Measurements from ENCODE around the gene GALNTL6.

DNA sequence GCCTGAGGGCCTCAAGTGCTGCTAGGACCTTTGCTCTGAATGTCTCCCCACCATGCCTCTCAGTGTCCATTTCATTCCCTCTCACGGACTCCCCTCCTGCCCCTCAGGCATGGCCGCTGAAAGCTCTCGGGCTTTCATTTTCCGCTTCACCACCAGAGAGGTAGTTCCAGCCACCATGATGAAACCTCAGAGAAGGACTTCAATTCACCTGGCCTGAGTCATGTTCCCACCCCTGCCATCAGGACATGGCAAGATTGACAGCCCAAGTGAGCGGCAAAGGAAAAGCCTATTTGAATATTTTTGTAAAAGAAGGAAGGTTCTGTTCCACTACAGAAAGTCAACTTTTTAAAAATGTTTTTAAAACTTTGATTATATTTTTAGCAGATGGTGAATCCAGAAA lies 1106.1 kb downstream of the GALNTL6 start:
- TF ChIP-seq, protein P1, sequence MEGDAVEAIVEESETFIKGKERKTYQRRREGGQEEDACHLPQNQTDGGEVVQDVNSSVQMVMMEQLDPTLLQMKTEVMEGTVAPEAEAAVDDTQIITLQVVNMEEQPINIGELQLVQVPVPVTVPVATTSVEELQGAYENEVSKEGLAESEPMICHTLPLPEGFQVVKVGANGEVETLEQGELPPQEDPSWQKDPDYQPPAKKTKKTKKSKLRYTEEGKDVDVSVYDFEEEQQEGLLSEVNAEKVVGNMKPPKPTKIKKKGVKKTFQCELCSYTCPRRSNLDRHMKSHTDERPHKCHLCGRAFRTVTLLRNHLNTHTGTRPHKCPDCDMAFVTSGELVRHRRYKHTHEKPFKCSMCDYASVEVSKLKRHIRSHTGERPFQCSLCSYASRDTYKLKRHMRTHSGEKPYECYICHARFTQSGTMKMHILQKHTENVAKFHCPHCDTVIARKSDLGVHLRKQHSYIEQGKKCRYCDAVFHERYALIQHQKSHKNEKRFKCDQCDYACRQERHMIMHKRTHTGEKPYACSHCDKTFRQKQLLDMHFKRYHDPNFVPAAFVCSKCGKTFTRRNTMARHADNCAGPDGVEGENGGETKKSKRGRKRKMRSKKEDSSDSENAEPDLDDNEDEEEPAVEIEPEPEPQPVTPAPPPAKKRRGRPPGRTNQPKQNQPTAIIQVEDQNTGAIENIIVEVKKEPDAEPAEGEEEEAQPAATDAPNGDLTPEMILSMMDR (IDR thresholded peaks at IDR 0.05) = no peak
- TF ChIP-seq POLR2A (IDR thresholded peaks at IDR 0.05) = no peak

Measured in Peyer's patch (tissue), 4 donors.